ENCODE measurements around the gene TRAF7.

The TRAF7 gene

DNA sequence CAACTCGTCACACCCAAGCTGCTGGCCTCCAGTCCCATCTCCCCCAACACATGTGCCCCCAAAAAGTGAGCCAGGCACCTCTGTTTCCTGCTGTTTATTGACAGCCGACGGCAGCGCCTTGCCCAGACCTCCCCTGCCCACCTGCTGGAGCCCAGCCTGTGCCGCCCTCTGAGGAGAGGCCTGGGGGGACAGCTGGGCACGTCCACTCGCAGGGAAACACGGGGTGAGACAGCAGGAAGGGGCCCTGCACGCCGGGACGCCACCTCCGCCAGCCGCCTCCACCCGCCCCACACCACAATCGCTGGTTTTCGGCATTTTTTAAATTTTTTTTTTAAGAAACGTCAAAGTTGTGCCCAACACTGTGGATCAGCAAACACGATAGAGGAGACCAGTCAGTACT is 21.5 kb downstream of the TRAF7 start:
- TF ChIP-seq REST (IDR thresholded peaks at IDR 0.05; ENCODE audit: insufficient read depth in 1 of 2, low read depth in 2 of 2, low read length in 2 of 2) (no peak), TAF1 (IDR thresholded peaks at IDR 0.05; ENCODE audit: borderline replicate concordance, insufficient read depth, low read length) (no peak), SIN3A (IDR thresholded peaks at IDR 0.05; ENCODE audit: borderline replicate concordance, insufficient read depth, low read length) (no peak), POLR2AphosphoS5 (IDR thresholded peaks at IDR 0.05; ENCODE audit: low read depth, low read length) (no peak)

DNA sequence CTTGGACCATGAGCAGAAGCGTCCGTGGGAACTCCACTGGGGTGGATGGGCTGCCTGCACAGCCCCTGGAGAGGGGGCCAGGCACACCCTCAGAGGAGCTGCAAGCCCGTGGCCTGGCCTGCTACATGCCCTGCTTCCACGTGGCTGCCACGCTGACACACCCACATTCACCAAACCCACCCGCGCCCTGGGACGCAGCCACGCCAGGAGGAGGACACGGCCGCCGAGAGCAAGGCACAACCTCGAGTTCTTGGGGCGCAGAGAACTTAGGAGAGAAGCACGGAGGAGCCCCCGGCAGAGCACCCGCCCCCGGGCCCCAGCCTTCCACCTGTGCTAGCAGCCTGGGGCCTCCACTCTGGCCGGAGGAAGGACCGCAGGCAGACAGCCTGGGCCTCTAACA is 22.0 kb downstream of the TRAF7 start:
- no peak for TF ChIP-seq POLR2AphosphoS5 (IDR thresholded peaks at IDR 0.05; ENCODE audit: low read depth, low read length)
- no peak for TF ChIP-seq FOXP2 (optimal IDR thresholded peaks at IDR 0.05; ENCODE audit: borderline replicate concordance, extremely low read depth, extremely low read length, insufficient read depth)
- no peak for TF ChIP-seq TAF1 (IDR thresholded peaks at IDR 0.05; ENCODE audit: borderline replicate concordance, insufficient read depth, low read length)
- TF ChIP-seq REST (IDR thresholded peaks at IDR 0.05; ENCODE audit: insufficient read depth in 1 of 2, low read depth in 2 of 2, low read length in 2 of 2), result no peak
- no peak for TF ChIP-seq SIN3A (IDR thresholded peaks at IDR 0.05; ENCODE audit: borderline replicate concordance, insufficient read depth, low read length)

DNA sequence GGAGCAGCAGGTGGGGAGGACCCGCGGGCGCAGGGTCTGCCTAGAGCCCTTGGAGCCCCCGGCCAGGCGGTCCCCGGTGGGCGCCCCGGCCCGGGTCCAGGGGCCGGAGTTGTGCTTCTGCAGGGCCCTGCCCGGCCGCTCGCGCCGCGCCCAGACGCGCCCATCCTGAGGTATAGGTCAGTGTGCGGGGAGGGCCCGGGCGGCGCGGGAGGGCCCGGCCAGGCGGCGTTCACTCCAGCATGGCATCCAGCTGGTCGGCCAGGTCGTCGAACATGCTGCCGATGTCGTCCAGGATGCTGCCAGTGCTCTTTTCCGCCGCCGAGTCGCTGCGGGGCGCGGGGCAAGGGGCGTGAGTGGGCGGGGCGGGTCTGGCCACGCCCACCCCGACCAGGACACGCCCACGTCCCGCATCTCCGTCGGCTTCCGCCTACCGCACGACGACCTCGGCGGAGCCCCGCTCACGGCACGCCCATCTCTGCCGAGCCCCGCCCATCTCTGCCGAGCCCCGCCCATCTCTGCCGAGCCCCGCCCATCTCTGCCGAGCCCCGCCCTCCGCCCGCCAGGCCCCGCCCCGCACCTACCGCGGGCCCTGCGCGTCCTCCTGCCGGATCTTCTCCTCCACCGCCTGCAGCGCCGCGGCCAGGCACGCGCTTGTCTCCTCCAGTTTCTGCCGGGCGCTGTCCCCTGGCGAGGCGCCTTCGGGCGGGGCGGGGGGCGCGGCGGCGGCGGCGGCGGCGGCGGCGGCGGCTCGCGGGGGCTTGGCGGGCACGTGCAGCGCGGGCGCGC is 22.9 kb downstream of the TRAF7 start:
- TF ChIP-seq POLR2AphosphoS5 (IDR thresholded peaks at IDR 0.05; ENCODE audit: low read depth, low read length) (no peak), TAF1 (IDR thresholded peaks at IDR 0.05; ENCODE audit: borderline replicate concordance, insufficient read depth, low read length) (no peak), FOXP2 (optimal IDR thresholded peaks at IDR 0.05; ENCODE audit: borderline replicate concordance, extremely low read depth, extremely low read length, insufficient read depth) (no peak), SIN3A (IDR thresholded peaks at IDR 0.05; ENCODE audit: borderline replicate concordance, insufficient read depth, low read length) (no peak)

DNA sequence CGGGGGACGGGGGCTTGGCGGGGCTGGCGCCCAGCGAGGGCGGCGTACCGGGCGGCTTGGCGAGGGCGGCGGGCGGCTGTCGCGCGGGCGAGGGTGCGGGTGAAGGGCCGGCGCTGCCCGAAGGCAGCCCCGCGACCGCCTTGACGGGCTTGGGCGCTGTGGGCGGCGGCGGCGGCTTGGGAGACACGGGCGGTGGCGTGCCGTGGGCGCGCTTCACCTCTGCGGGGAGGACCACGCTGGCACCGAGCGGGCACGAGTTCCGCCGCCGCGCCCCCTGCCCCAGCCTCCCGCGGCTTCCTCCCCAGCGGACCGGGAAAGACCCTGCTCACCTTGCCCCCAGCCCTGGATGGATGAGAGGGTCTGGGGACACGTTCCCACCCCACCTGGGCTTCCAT is 23.5 kb downstream of the TRAF7 start:
- no peak for TF ChIP-seq FOXP2 (optimal IDR thresholded peaks at IDR 0.05; ENCODE audit: borderline replicate concordance, extremely low read depth, extremely low read length, insufficient read depth)
- TF ChIP-seq REST (IDR thresholded peaks at IDR 0.05; ENCODE audit: insufficient read depth in 1 of 2, low read depth in 2 of 2, low read length in 2 of 2), result no peak
- TF ChIP-seq POLR2AphosphoS5 (IDR thresholded peaks at IDR 0.05; ENCODE audit: low read depth, low read length), result no peak
- TF ChIP-seq TAF1 (IDR thresholded peaks at IDR 0.05; ENCODE audit: borderline replicate concordance, insufficient read depth, low read length), result no peak
- no peak for TF ChIP-seq SIN3A (IDR thresholded peaks at IDR 0.05; ENCODE audit: borderline replicate concordance, insufficient read depth, low read length)

- TF ChIP-seq FOXP2 (optimal IDR thresholded peaks at IDR 0.05; ENCODE audit: borderline replicate concordance, extremely low read depth, extremely low read length, insufficient read depth) (no peak), REST (IDR thresholded peaks at IDR 0.05; ENCODE audit: insufficient read depth in 1 of 2, low read depth in 2 of 2, low read length in 2 of 2) (no peak), SIN3A (IDR thresholded peaks at IDR 0.05; ENCODE audit: borderline replicate concordance, insufficient read depth, low read length) (no peak), POLR2AphosphoS5 (IDR thresholded peaks at IDR 0.05; ENCODE audit: low read depth, low read length) (no peak), TAF1 (IDR thresholded peaks at IDR 0.05; ENCODE audit: borderline replicate concordance, insufficient read depth, low read length) (no peak)
Measured at GRCh38 chr16:2179576-2179975, 24.0 kb downstream of the TRAF7 start.

Measured in PFSK-1 (cell line).